Smooth muscle cell (in vitro differentiated cells): ENCODE data around the gene AKAP12. TPM values are rescaled to one million over a fixed set of nuclear protein-coding genes. Genes with fewer than 3 reads are reported as not detected.
A peak's percentile ranks its signal among the peaks of the same experiment; 100 is the strongest.

ENCODE experiments used
- DNase-seq: peaks from one replicate; lab custom pipeline; 2025; ENCODE audit not compliant: unreplicated experiment; lab: John Stamatoyannopoulos, UW
- H2AFZ ChIP-seq: fragments of 200-600 bp; sonication (generic); 2 replicates; pipeline ENCODE4 v1.6.0; 2016; ENCODE audit warnings: antibody characterized with exemption, low read depth, mild to moderate bottlenecking
- H3F3A ChIP-seq: fragments of 200-600 bp; sonication (generic); 2 replicates; pipeline ENCODE4 v1.6.0; 2017; ENCODE audit warnings: antibody characterized with exemption, low read depth
- H3K27ac ChIP-seq: fragments of 200-600 bp; sonication (generic); 2 replicates; pipeline ENCODE4 v1.5.1; 2016; ENCODE audit warnings: low read depth, mild to moderate bottlenecking
- H3K27me3 ChIP-seq: fragments of 200-600 bp; sonication (generic); 2 replicates; pipeline ENCODE4 v1.6.1; 2016; ENCODE audit warnings: low read depth, mild to moderate bottlenecking
- H3K36me3 ChIP-seq: fragments of 200-600 bp; sonication (generic); 2 replicates; pipeline ENCODE4 v1.5.1; 2016; ENCODE audit warnings: low read depth
- H3K4me1 ChIP-seq: fragments of 200-600 bp; sonication (generic); 2 replicates; pipeline ENCODE4 v1.5.1; 2016; ENCODE audit warnings: low read depth
- H3K4me2 ChIP-seq: fragments of 200-600 bp; sonication (generic); 2 replicates; pipeline ENCODE4 v1.6.0; 2016; ENCODE audit warnings: mild to moderate bottlenecking
- H3K4me3 ChIP-seq: fragments of 200-600 bp; sonication (generic); 2 replicates; pipeline ENCODE4 v1.5.1; 2016; ENCODE audit warnings: mild to moderate bottlenecking
- H3K79me2 ChIP-seq: fragments of 200-600 bp; sonication (generic); 2 replicates; pipeline ENCODE4 v1.6.0; 2016; ENCODE audit warnings: low read depth, mild to moderate bottlenecking
- H3K9ac ChIP-seq: fragments of 200-600 bp; sonication (generic); 2 replicates; pipeline ENCODE4 v1.6.0; 2016; ENCODE audit warnings: low read depth
- H3K9me3 ChIP-seq: fragments of 200-600 bp; sonication (generic); replicated peaks from 2 replicates; pipeline ENCODE4 v1.5.1; 2016; ENCODE audit warnings: low read depth
- H4K20me1 ChIP-seq: fragments of 200-600 bp; sonication (generic); 2 replicates; pipeline ENCODE4 v1.6.0; 2016; ENCODE audit warnings: low read depth
- WGBS: methylation state at CpG from one replicate; pipeline ENCODE4 v1.1.7; 2016; ENCODE audit warnings: low lambda C conversion rate; 5-methylcytosine and 5-hydroxymethylcytosine counted together
- polyA plus RNA-seq: library from polyadenylated mRNA; unstranded; fragments of >200 nt; fragmentation: Nextera tagmentation; extraction: Ambion mirVana; gene quantifications from 2 replicates; pipeline ENCODE4 v1.2.1, GENCODE V29; 2016
- total RNA-seq: library from RNA; depleted of rRNA; stranded (reverse); fragments of >200 nt; gene quantifications from 2 replicates; pipeline ENCODE4 v1.2.3, GENCODE V29; 2014
- TF ChIP-seq, protein P1 (sequence below): fragments of 200-600 bp; sonication (generic); IDR thresholded peaks from 2 replicates; pipeline ENCODE4 v1.5.1; 2017; ENCODE audit warnings: borderline replicate concordance, mild to moderate bottlenecking, antibody characterized with exemption; ENCODE audit not compliant: insufficient read depth, poor library complexity, severe bottlenecking

The AKAP12 gene
- total and polyA plus RNA-seq, 2 experiments from 2014 or later = 10.7 to 13.3 TPM

- Histone ChIP-seq H3K4me1 (no peaks in the 10 kb centered on the region), H3K4me3 (peak overlapping the region; percentile 80), H3K4me2 (peak overlapping the region; percentile 98), H3K9me3 (no peaks in the 10 kb centered on the region), H3F3A (no peaks in the 10 kb centered on the region), H3K27ac (no peak overlapping the region), H3K79me2 (peaks cover 12% of the 10 kb centered on the region), H3K36me3 (no peaks in the 10 kb centered on the region), H3K27me3 (no peaks in the 10 kb centered on the region), H2AFZ (peak overlapping the region; percentile 91), H4K20me1 (no peaks in the 10 kb centered on the region), H3K9ac (no peak overlapping the region)
- TF ChIP-seq, protein P1, sequence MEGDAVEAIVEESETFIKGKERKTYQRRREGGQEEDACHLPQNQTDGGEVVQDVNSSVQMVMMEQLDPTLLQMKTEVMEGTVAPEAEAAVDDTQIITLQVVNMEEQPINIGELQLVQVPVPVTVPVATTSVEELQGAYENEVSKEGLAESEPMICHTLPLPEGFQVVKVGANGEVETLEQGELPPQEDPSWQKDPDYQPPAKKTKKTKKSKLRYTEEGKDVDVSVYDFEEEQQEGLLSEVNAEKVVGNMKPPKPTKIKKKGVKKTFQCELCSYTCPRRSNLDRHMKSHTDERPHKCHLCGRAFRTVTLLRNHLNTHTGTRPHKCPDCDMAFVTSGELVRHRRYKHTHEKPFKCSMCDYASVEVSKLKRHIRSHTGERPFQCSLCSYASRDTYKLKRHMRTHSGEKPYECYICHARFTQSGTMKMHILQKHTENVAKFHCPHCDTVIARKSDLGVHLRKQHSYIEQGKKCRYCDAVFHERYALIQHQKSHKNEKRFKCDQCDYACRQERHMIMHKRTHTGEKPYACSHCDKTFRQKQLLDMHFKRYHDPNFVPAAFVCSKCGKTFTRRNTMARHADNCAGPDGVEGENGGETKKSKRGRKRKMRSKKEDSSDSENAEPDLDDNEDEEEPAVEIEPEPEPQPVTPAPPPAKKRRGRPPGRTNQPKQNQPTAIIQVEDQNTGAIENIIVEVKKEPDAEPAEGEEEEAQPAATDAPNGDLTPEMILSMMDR = no peak
- peak; percentile 31 for DNase-seq
- under 1% methylated on average over 54 of the region's 60 CpGs for WGBS
Measured at GRCh38 chr6:151240036-151240685, 394 bp downstream of the AKAP12 start.

- H3K9ac ChIP-seq = no peak overlapping the region
- H3F3A ChIP-seq = no peaks in the 10 kb centered on the region
- H3K4me1 ChIP-seq = no peaks in the 10 kb centered on the region
- H3K9me3 ChIP-seq = no peaks in the 10 kb centered on the region
- H3K36me3 ChIP-seq = no peaks in the 10 kb centered on the region
- WGBS = 1% methylated on average over 59 of the region's 68 CpGs
- peak overlapping the region; percentile 98 for H3K4me2 ChIP-seq
- H4K20me1 ChIP-seq = no peaks in the 10 kb centered on the region
- TF ChIP-seq, protein P1 = no peak
- H3K27ac ChIP-seq = no peak overlapping the region
- peak overlapping the region; percentile 80 for H3K4me3 ChIP-seq
- peak; percentile 39 for DNase-seq
- peak overlapping the region; percentile 91 for H2AFZ ChIP-seq
- H3K79me2 ChIP-seq = peaks cover 17% of the 10 kb centered on the region
- H3K27me3 ChIP-seq = no peaks in the 10 kb centered on the region
Measured at GRCh38 chr6:151240791-151241642, 1.2 kb downstream of the AKAP12 start.

GRCh38 chr6:151241853-151242252 is 2.1 kb downstream of the AKAP12 start:
- H2AFZ ChIP-seq = no peak overlapping the region
- no peaks in the 10 kb centered on the region for H3F3A ChIP-seq
- H3K9ac ChIP-seq = no peak overlapping the region
- WGBS = 77% methylated on average over 5 of the region's 5 CpGs
- H3K27ac ChIP-seq = no peak overlapping the region
- H3K9me3 ChIP-seq = no peaks in the 10 kb centered on the region
- no peaks in the 10 kb centered on the region for H3K27me3 ChIP-seq
- DNase-seq = no peak
- no peaks in the 10 kb centered on the region for H3K4me1 ChIP-seq
- TF ChIP-seq, protein P1 = no peak
- no peaks in the 10 kb centered on the region for H3K36me3 ChIP-seq
- H3K4me3 ChIP-seq = peak overlapping the region; percentile 80
- H3K79me2 ChIP-seq = peaks cover 25% of the 10 kb centered on the region
- H4K20me1 ChIP-seq = no peaks in the 10 kb centered on the region
- H3K4me2 ChIP-seq = peak overlapping the region; percentile 98
